Astrocyte (in vitro differentiated cells and primary cell): Measurements from ENCODE around the gene RUVBL1.

Experiments
- CTCF ChIP-seq: IDR thresholded peaks from 2 replicates; pipeline ENCODE4 v1.5.1; 2011; ENCODE audit warnings: low read depth, mild to moderate bottlenecking, inconsistent platforms, low read length, moderate library complexity; ENCODE audit not compliant: insufficient read depth
- EZH2 ChIP-seq: IDR thresholded peaks from 2 replicates; pipeline ENCODE4 v1.6.1; 2012; ENCODE audit warnings: mild to moderate bottlenecking, low read length, inconsistent platforms; ENCODE audit not compliant: insufficient read depth

- TF ChIP-seq CTCF (no peak), EZH2 (no peak)
Observed at GRCh38 chr3:128168836-128169235, 45.2 kb upstream of the RUVBL1 start.
